Left hindlimb (tissue), 1 donor: ENCODE measurements around the gene NOX1.
"Not testable (repeated sequence)": the region's sequence is repeated elsewhere in the genome, so short reads cannot be mapped to it uniquely, and the experiment has no call there.

ENCODE experiments used
- DNase-seq: peaks from one replicate; pipeline ENCODE4 v3.0.0-alpha.2; 2018

Gene NOX1

GRCh38 chrX:100819534-100819836 lies 54.7 kb downstream of the NOX1 start:
- no peak for DNase-seq

- DNase-seq: no peak
Measured at GRCh38 chrX:100817340-100817739, 56.8 kb downstream of the NOX1 start.

- no peak for DNase-seq
Measured at GRCh38 chrX:100812216-100813158, 61.7 kb downstream of the NOX1 start.

- DNase-seq: not testable (repeated sequence)
Measured at GRCh38 chrX:100808265-100808664, 65.9 kb downstream of the NOX1 start.

GRCh38 chrX:100804780-100805179 lies 69.4 kb downstream of the NOX1 start:
- DNase-seq: no peak

GRCh38 chrX:100802843-100803242 lies 71.3 kb downstream of the NOX1 start:
- no peak for DNase-seq

GRCh38 chrX:100798484-100799214 lies 75.5 kb downstream of the NOX1 start:
- no peak for DNase-seq

- no peak for DNase-seq
Measured at GRCh38 chrX:100797359-100797758, 76.8 kb downstream of the NOX1 start.

GRCh38 chrX:100796371-100796770 lies 77.8 kb downstream of the NOX1 start:
- not testable (repeated sequence) for DNase-seq
